Thoracic aorta (tissue), 2 donors: ENCODE measurements around the gene NEURL3. TPM values are rescaled to one million over a fixed set of nuclear protein-coding genes. Genes with fewer than 3 reads are reported as not detected.

Experiments
- ATAC-seq: fragments of 150-250 bp; one replicate; pipeline ENCODE4 v1.8.0; 2017; ENCODE audit warnings: low read depth; ENCODE audit not compliant: insufficient number of reproducible peaks, low FRiP score
- DNase-seq: peaks from one replicate; pipeline ENCODE4 v3.0.0-alpha.2; 2020; ENCODE audit warnings: low spot score
- H3K27ac ChIP-seq, 2 donors: fragments of 200-600 bp; sonication (generic); 1 replicate in 1 of 2; 2 replicates in 1 of 2; pipeline ENCODE4 v1.5.1; 2016; ENCODE audit warnings: mild to moderate bottlenecking in 2 of 2, moderate library complexity in 2 of 2
- H3K27me3 ChIP-seq: fragments of 200-600 bp; sonication (generic); replicated peaks from 2 replicates; pipeline ENCODE4 v1.6.0; 2016; ENCODE audit warnings: mild to moderate bottlenecking; ENCODE audit not compliant: insufficient read depth
- H3K36me3 ChIP-seq: fragments of 200-600 bp; sonication (generic); one replicate; pipeline ENCODE4 v1.5.1; 2016
- H3K4me1 ChIP-seq, 2 donors: fragments of 200-600 bp; sonication (generic); 1 replicate in 1 of 2; 2 replicates in 1 of 2; pipeline versions ENCODE4 v1.5.1 to v1.6.0; 2016; ENCODE audit warnings: low read depth in 2 of 2, mild to moderate bottlenecking in 1 of 2; ENCODE audit not compliant: control insufficient read depth in 1 of 2
- H3K4me3 ChIP-seq: fragments of 200-600 bp; sonication (generic); 2 replicates; pipeline ENCODE4 v1.5.1; 2016; ENCODE audit warnings: mild to moderate bottlenecking
- H3K9me3 ChIP-seq: fragments of 200-600 bp; sonication (generic); 2 replicates; pipeline ENCODE4 v1.5.1; 2016
- CTCF ChIP-seq: fragments of 200-600 bp; sonication (generic); IDR thresholded peaks from one replicate; pipeline ENCODE4 v1.5.1; 2019; ENCODE audit warnings: antibody characterized with exemption
- total RNA-seq, 2 donors: library from RNA; depleted of rRNA; stranded (reverse); fragments of >200 nt; gene quantifications; one replicate each; pipeline versions ENCODE4 v1.1.0 to v1.2.3, GENCODE V29; 2016

NEURL3 gene
- total RNA-seq, 2 donors from 2014 or later = not detected

GRCh38 chr2:96509114-96509846 lies 4.1 kb upstream of the NEURL3 start:
- Histone ChIP-seq H3K36me3 (no peaks in the 10 kb centered on the region), H3K4me3 (peak overlapping the region; percentile 24), H3K4me1 (peaks cover 12 to 17% of the 10 kb centered on the region in 2 donors), H3K9me3 (no peaks in the 10 kb centered on the region), H3K27ac (no peak overlapping the region), H3K27me3 (no peaks in the 10 kb centered on the region)
- DNase-seq (peak; percentile 61), ATAC-seq (peak; percentile 76)
- peak; percentile 100 for TF ChIP-seq CTCF

GRCh38 chr2:96508521-96509113 lies 3.5 kb upstream of the NEURL3 start:
- no peak for DNase-seq
- Histone ChIP-seq H3K27me3 (no peaks in the 10 kb centered on the region), H3K4me1 (peaks cover 12 to 17% of the 10 kb centered on the region in 2 donors), H3K36me3 (no peaks in the 10 kb centered on the region), H3K9me3 (no peaks in the 10 kb centered on the region), H3K4me3 (peak overlapping the region; percentile 68), H3K27ac (no peak overlapping the region)
- ATAC-seq = no peak
- TF ChIP-seq CTCF = no peak

GRCh38 chr2:96507957-96508520 lies 2.9 kb upstream of the NEURL3 start:
- H3K4me3 ChIP-seq = peak overlapping the region; percentile 68
- H3K27me3 ChIP-seq = no peaks in the 10 kb centered on the region
- peak; percentile 100 for TF ChIP-seq CTCF
- DNase-seq (no peak), ATAC-seq (no peak)
- peaks cover 12 to 17% of the 10 kb centered on the region in 2 donors for H3K4me1 ChIP-seq
- H3K9me3 ChIP-seq = no peaks in the 10 kb centered on the region
- H3K36me3 ChIP-seq = no peaks in the 10 kb centered on the region
- H3K27ac ChIP-seq = no peak overlapping the region

GRCh38 chr2:96506907-96507240 lies 1.7 kb upstream of the NEURL3 start:
- H3K27ac ChIP-seq = no peak overlapping the region
- H3K4me1 ChIP-seq = peaks cover 12 to 17% of the 10 kb centered on the region in 2 donors
- DNase-seq (no peak), ATAC-seq (no peak)
- TF ChIP-seq CTCF = no peak
- no peaks in the 10 kb centered on the region for H3K36me3 ChIP-seq
- no peaks in the 10 kb centered on the region for H3K9me3 ChIP-seq
- no peaks in the 10 kb centered on the region for H3K27me3 ChIP-seq
- no peak overlapping the region for H3K4me3 ChIP-seq

GRCh38 chr2:96506016-96506906 lies 1.1 kb upstream of the NEURL3 start:
- DNase-seq = no peak
- peaks cover 12 to 17% of the 10 kb centered on the region in 2 donors for H3K4me1 ChIP-seq
- TF ChIP-seq CTCF = no peak
- no peak overlapping the region for H3K27ac ChIP-seq
- no peak for ATAC-seq
- H3K27me3 ChIP-seq = no peaks in the 10 kb centered on the region
- no peak overlapping the region for H3K4me3 ChIP-seq
- no peaks in the 10 kb centered on the region for H3K36me3 ChIP-seq
- no peaks in the 10 kb centered on the region for H3K9me3 ChIP-seq
